Measurements from ENCODE around the gene NOS1AP.
"Not testable (repeated sequence)": the region's sequence is repeated elsewhere in the genome, so short reads cannot be mapped to it uniquely, and the experiment has no call there.

The NOS1AP gene

DNA sequence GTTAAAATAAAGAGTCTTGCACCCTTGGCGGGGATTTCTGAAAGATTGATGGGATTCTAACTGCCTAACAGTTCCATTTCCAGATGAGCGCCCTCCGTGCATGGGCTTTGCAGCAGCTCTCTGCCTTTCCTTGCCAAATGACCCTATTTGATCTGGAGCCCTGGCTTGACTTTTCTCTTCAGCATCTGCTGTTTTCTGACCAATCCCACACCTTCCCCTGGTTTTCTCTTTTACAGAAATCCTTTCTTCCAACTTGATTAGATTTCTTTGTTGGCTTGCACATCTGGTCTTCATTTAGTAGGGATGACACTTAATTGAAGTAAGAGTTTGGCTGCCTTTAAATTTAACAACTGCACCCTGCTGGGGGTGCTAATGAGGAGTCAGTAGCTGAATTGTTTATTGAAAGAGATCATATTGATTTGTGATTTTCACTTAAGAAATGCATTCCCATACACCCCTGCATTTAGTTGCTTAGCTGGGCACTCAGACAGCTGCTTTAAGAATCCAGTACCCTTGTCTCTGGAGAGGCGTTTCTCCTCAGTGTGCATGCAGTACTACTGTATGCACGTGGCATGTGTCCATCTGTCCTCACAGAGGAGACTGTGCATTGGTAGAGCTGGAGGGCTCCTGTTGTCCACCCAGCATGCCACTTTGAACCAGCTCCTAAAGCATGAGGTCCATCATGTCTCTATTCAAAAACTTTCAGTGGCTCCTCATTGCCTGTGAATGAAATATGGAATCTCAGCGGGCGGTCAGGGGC is 99.7 kb downstream of the NOS1AP start:
- DNase-seq (ENCODE audit: low spot score): no peak

- no peak for DNase-seq (ENCODE audit: low spot score)
These were observed 101.6 kb downstream of the NOS1AP start for GRCh38 chr1:162171111-162171510.

- no peak for DNase-seq (ENCODE audit: low spot score)
These were observed 103.0 kb downstream of the NOS1AP start for GRCh38 chr1:162172311-162173102.

GRCh38 chr1:162173607-162174006 is 104.1 kb downstream of the NOS1AP start:
- DNase-seq (ENCODE audit: low spot score): not testable (repeated sequence)

DNA sequence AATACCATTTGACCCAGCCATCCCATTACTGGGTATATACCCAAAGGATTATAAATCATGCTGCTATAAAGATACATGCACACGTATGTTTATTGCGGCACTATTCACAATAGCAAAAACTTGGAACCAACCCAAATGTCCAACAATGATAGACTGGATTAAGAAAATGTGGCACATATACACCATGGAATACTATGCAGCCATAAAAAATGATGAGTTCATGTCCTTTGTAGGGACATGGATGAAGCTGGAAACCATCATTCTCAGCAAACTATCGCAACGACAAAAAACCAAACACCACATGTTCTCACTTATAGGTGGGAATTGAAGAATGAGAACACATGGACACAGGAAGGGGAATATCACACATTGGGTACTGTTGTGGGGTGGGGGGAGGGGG is 104.5 kb downstream of the NOS1AP start:
- not testable (repeated sequence) for DNase-seq (ENCODE audit: low spot score)

GRCh38 chr1:162175379-162176081 is 106.0 kb downstream of the NOS1AP start:
- DNase-seq (ENCODE audit: low spot score): no peak

DNA sequence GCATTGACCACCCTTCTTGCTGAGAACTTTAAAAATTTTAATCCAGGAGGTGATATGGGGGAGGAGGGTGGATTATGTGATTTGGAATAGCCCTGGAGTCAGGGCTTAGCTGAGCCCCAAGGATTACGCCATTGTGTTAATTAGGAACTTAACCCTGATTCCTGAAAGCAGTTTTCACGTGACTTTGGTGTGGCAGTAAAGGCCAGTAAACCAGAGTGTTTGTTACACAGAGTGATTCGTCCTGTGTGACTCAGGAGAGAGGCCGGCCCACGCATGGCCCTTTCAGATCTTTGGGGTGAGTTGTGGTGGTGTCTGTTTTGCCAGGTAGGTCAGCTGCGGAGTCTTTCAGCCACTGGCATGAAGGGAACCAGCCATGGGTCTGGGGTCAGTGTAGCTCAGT is 107.6 kb downstream of the NOS1AP start:
- no peak for DNase-seq (ENCODE audit: low spot score)

GRCh38 chr1:162178432-162178831 is 108.9 kb downstream of the NOS1AP start:
- DNase-seq (ENCODE audit: low spot score): no peak

GRCh38 chr1:162179121-162179520 is 109.6 kb downstream of the NOS1AP start:
- DNase-seq (ENCODE audit: low spot score): no peak

GRCh38 chr1:162180813-162181212 is 111.3 kb downstream of the NOS1AP start:
- DNase-seq (ENCODE audit: low spot score): no peak

DNA sequence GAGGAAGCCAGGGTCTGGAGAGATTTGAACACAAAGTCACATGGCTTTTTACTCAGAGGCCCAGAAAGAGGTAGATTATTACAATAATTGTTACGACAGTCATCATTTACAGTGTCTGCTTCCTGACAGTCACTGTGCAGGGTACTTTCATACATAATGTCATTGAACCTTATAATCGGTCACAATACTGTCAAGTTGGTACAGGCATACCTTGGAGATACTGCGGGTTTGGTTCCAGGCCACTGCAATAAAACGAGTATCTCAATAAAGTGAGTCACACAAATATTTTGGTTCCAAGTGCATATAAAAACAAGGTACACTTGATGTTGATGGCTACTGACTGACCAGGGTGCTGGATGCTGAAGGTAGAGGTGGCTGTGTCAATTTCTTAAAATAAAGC is 112.6 kb downstream of the NOS1AP start:
- no peak for DNase-seq (ENCODE audit: low spot score)

DNA sequence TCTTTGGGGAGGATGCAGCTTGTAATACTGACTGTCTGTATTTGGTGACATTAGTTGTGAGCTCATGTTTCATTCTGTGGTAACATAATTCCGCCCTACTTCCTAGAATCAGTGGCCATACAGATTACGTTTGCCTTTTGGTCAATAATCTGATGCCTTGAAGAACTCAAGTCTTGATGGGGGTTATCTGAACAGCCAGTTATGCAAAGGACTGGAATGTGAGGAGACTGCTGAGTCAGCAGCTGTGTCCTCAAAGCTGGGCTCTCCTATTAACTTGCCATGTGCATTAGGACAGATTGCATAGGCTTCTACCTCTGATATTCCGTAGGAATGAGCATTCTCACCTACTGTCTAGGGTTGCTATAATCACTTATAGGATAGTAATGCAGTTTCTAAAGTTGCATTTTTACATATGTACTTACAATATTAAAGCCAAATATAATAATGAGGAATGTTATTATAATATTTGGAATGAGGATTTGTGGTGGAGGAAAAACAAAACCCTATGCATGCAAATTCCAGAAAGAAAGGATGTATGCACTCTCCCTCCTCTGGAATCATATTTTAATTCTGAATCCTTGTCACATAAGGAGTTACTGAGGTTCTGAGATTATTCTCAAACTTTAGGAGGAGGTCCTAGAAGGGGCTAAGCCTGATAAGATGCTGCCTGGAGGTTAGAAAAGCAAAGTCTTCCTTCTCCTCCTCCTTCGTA is 116.0 kb downstream of the NOS1AP start:
- no peak for DNase-seq (ENCODE audit: low spot score)

DNA sequence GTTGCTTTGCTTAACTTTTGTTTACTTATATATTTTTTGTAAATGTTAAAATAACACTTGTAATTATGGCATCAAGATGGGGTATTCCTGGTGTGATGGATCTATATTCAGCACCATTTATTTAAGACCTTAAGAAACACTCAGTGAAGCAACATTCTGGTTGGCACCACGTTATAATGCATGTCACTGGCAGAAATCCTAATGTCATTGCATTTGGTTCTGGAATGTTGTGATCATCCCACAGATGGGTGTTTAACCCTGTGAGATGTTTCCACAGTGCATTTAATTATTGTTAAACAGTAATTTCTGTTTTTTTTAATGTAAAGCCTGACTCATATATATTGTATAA is 116.5 kb downstream of the NOS1AP start:
- DNase-seq (ENCODE audit: low spot score): no peak

- no peak for DNase-seq (ENCODE audit: low spot score)
These were observed 116.9 kb downstream of the NOS1AP start for GRCh38 chr1:162186406-162186805.

- DNase-seq (ENCODE audit: low spot score): no peak
These were observed 118.3 kb downstream of the NOS1AP start for GRCh38 chr1:162187687-162188276.

GRCh38 chr1:162189345-162189744 is 119.9 kb downstream of the NOS1AP start:
- no peak for DNase-seq (ENCODE audit: low spot score)

DNA sequence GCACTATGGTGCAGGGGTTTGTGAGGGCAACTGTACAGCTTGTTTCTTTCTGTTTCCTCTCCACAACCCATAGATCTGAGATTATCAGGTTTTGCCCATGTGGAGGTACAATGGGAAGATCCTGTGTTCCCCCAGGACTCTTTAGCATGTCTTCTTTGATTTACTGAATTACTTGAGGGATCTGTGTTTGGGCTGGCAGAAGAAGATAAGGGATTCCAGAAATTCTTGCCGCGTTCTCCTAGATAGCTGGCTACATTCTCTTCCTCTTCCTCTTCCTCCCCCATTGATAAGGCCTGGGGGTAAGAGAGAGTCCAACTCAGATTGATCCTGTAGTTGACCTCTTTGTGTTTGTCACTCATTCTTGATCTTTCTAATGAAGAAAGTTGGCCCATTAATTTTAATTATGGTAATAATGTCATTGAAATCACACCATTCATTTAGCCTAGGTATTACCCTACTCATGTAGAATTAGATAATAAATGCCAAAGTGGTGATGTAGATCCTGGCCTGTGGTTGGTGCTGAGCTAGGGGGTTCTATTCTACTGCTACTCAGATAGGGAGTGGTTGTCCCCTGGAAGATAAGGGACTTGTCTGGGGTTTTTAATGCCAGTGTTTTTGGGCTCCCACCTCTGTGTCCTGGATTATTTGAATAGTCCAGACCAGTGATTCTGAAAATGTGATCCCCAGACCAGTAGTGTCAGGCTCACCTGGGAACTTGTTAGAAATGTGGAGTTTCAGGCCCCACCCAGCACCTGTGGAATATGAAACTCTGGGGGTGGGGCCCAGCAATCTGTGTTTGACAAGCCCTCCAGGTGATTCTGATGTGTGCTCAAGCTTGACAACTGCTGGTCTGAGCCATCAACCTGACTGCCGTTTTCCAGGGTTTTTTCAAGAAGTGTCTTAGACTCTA is 122.2 kb downstream of the NOS1AP start:
- no peak for DNase-seq (ENCODE audit: low spot score)

DNA sequence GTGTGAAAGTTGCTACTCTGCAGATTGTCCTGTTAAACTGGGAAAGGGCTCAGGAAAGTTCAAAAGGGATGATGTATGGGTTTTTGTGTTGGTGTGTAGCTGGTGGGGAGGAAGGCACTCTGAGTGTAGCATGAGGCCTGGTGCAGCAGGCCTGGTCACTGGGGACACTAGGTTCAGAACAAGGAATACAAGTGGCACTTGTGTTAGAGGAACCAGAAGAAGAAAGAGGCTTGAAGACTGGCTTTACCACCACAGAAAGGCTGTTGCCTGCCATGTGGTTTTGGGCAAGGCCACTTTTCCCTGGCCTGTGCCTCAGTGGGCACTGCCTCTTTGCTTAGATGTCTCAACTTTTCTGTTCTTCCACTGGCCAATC is 122.8 kb downstream of the NOS1AP start:
- no peak for DNase-seq (ENCODE audit: low spot score)

GRCh38 chr1:162192763-162193162 is 123.3 kb downstream of the NOS1AP start:
- DNase-seq (ENCODE audit: low spot score): no peak

- no peak for DNase-seq (ENCODE audit: low spot score)
These were observed 123.7 kb downstream of the NOS1AP start for GRCh38 chr1:162193221-162193620.

- no peak for DNase-seq (ENCODE audit: low spot score)
These were observed 124.3 kb downstream of the NOS1AP start for GRCh38 chr1:162193815-162194214.
